Measurements from ENCODE around the gene TAAR2. TPM values are rescaled to one million over a fixed set of nuclear protein-coding genes. Genes with fewer than 3 reads are reported as not detected.

Gene TAAR2
- total and polyA plus RNA-seq, 2 donors (not counting 3 experiments of a cell fraction or from before 2014, with no cell fraction given): not detected

DNA sequence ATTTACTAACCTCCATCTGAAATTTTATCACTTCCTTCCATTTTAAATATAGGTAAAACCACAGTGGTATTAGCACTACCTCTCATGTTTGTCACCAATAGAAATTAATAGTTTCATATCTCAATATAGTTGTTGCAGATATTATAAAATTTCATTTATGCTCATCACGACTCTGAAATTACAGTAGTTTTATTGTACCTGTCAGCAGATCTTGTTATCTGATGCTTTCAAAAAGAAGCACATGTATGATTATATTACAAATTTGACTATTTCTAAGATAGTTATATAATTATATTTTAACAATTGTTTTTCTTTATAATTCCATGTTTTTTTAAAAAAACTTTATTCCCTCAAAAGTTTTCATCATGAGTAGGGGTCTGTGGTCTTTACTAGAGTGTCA, 39.4 kb downstream of the TAAR2 start:
- H4K20me1 ChIP-seq (replicated peaks; ENCODE audit: control insufficient read depth, extremely low read depth, insufficient read depth, low read length): no peaks in the 10 kb centered on the region
- no peaks in the 10 kb centered on the region for H3K9me3 ChIP-seq (replicated peaks; ENCODE audit: control insufficient read depth, insufficient read depth, low read length)
- no peaks in the 10 kb centered on the region for H3K36me3 ChIP-seq (ENCODE audit: control insufficient read depth in 2 of 2, extremely low read depth in 1 of 2, insufficient read depth in 2 of 2, low read length in 2 of 2)
- dilution Hi-C loops (cut with MboI; ENCODE audit: extremely low pct_ligation_motif_present, low sequenced_read_pairs) (no loop called here), intact Hi-C loops (cut with micrococcal nuclease) (no loop called here)
- ChIA-PET CTCF (no interaction called here), POLR2A (no interaction called here)
- no peaks in the 10 kb centered on the region for H3K9me1 ChIP-seq (replicated peaks; ENCODE audit: control insufficient read depth, extremely low read depth, insufficient read depth, low read length)
- TF ChIP-seq POLR2A (IDR thresholded peaks at IDR 0.05; ENCODE audit: low read depth, low read length): no peak
- TF ChIP-seq EZH2 (IDR thresholded peaks at IDR 0.05; ENCODE audit: borderline replicate concordance, low read depth, low read length, severe bottlenecking): no peak
- no peak for TF ChIP-seq POLR2AphosphoS5 (IDR thresholded peaks at IDR 0.05; ENCODE audit: insufficient read depth, low read depth, low read length)
- no peak for TF ChIP-seq JUN (IDR thresholded peaks at IDR 0.05; ENCODE audit: borderline replicate concordance, insufficient read depth, insufficient read length, low read depth)
- no peak for TF ChIP-seq FOS (IDR thresholded peaks at IDR 0.05; ENCODE audit: borderline replicate concordance, insufficient read depth, low read length)
- TF ChIP-seq MYC (IDR thresholded peaks at IDR 0.05; ENCODE audit: low read depth, low read length): no peak
- TF ChIP-seq CTCF (IDR thresholded peaks at IDR 0.05; ENCODE audit: extremely low read depth in 1 of 2, insufficient read depth in 1 of 2, low read depth in 1 of 2, low read length in 2 of 2): no peak
- TF ChIP-seq MAX (IDR thresholded peaks at IDR 0.05; ENCODE audit: insufficient read depth, insufficient read length): no peak
- H3K27me3 ChIP-seq (ENCODE audit: control insufficient read depth in 2 of 2, insufficient read depth in 2 of 2, low read length in 2 of 2): peaks cover 0 to 2% of the 10 kb centered on the region in 2 experiments
- no peak overlapping the region for H3K27ac ChIP-seq (ENCODE audit: insufficient read depth, low read depth, low read length)
- no peaks in the 10 kb centered on the region for H3K4me1 ChIP-seq (ENCODE audit: control insufficient read depth, extremely low read depth, insufficient read depth, low read length)
- no TSS peak for BruUV-seq (replicated peaks)
- no peak overlapping the region for H3K4me3 ChIP-seq (replicated peaks in 1 of 3; ENCODE audit: insufficient read depth in 1 of 3, low read depth in 1 of 3, low read length in 3 of 3)
- H2AFZ ChIP-seq (ENCODE audit: low read depth, low read length): no peak overlapping the region
- H3K79me2 ChIP-seq (ENCODE audit: control insufficient read depth, insufficient read depth, low read length): no peaks in the 10 kb centered on the region
- H3K4me2 ChIP-seq (ENCODE audit: insufficient read depth, low read length): no peak overlapping the region
- H3K9ac ChIP-seq (replicated peaks; ENCODE audit: extremely low read depth, insufficient read depth, low read length): no peak overlapping the region
- no peak for DNase-seq (ENCODE audit: low read depth, low spot score)
- no peak for FAIRE-seq
